Skeletal muscle satellite cell (primary cell): Measurements from ENCODE around the gene GMDS.

ENCODE experiments used
- H3K27me3 ChIP-seq: 2 replicates; pipeline ENCODE4 v1.7.0; 2013; ENCODE audit warnings: low read length; ENCODE audit not compliant: control insufficient read depth, insufficient read depth
- H3K36me3 ChIP-seq: 2 replicates; pipeline ENCODE4 v1.7.0; 2013; ENCODE audit warnings: mild to moderate bottlenecking, control low read depth, low read length; ENCODE audit not compliant: insufficient read depth
- H3K4me1 ChIP-seq: 2 replicates; pipeline ENCODE4 v1.7.0; 2013; ENCODE audit warnings: low read length; ENCODE audit not compliant: control insufficient read depth, insufficient read depth
- H3K4me2 ChIP-seq: 2 replicates; pipeline ENCODE4 v1.7.0; 2013; ENCODE audit warnings: mild to moderate bottlenecking, low read length
- H3K4me3 ChIP-seq: 2 replicates; pipeline ENCODE4 v1.7.0; 2013; ENCODE audit warnings: low read length
- H3K9ac ChIP-seq: 2 replicates; pipeline ENCODE4 v1.7.0; 2013; ENCODE audit warnings: mild to moderate bottlenecking, low read depth, low read length, moderate library complexity
- H3K9me3 ChIP-seq: replicated peaks from 2 replicates; pipeline ENCODE4 v1.7.0; 2013; ENCODE audit warnings: mild to moderate bottlenecking, control low read depth, low read length

The GMDS gene

DNA sequence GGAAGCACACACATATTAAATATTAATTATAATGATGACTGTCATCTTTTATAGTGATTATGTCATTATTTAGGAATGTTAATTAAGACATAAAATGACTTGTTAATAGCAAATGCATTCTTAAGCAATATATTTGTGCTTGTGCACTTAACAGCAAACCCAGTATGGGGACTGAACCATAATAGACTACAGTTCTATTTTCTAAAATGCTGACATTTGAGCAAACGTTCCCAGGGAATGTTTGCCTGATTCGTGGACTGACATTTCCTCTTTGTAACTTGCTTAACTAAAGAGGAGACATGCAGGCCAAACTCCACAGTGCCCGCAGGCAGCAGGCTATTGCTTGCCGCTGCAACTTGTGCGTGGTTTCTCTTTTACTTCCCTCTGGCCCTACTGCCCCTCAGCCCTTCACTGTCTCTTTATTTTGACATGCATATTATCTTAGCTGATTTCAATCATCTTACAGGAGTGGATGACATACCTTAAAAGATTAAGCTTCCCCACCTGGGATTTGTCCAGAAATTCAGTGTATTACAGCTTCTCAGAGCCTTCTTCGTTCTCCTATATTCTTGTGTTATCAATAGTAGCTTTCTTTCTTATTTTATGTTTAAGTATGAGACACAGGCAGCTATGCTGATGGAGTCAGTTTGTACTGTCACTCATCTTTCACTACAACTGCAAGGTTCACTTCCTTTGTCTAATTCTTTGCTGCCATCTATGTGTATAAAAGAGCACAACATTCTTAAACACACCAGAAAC lies 141.5 kb downstream of the GMDS start:
- no peaks in the 10 kb centered on the region for H3K9me3 ChIP-seq
- H3K4me2 ChIP-seq = no peak overlapping the region
- H3K27me3 ChIP-seq = no peaks in the 10 kb centered on the region
- no peak overlapping the region for H3K4me3 ChIP-seq
- H3K9ac ChIP-seq = no peak overlapping the region
- H3K4me1 ChIP-seq = no peaks in the 10 kb centered on the region
- H3K36me3 ChIP-seq = no peaks in the 10 kb centered on the region

DNA sequence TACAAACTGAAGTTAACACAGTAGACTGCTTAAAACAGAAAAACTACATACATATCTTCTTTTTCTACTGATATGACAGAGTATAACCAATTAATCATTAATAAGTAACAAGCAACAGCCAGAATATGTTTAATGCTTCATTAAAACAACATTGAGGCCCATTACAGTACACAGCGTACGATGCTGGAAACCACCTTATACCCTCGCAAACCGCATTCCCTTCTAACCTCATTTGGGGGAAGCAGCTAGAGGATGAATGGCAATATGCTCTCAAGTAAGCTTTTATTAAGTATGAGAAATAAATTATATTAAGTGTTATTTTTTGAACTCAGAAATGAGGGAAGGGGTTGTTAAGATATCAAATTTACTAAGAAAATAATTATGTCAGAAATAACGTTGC lies 142.4 kb downstream of the GMDS start:
- H3K27me3 ChIP-seq = no peaks in the 10 kb centered on the region
- no peak overlapping the region for H3K4me2 ChIP-seq
- H3K4me3 ChIP-seq = no peak overlapping the region
- no peak overlapping the region for H3K9ac ChIP-seq
- no peaks in the 10 kb centered on the region for H3K36me3 ChIP-seq
- H3K4me1 ChIP-seq = no peaks in the 10 kb centered on the region
- H3K9me3 ChIP-seq = no peaks in the 10 kb centered on the region

DNA sequence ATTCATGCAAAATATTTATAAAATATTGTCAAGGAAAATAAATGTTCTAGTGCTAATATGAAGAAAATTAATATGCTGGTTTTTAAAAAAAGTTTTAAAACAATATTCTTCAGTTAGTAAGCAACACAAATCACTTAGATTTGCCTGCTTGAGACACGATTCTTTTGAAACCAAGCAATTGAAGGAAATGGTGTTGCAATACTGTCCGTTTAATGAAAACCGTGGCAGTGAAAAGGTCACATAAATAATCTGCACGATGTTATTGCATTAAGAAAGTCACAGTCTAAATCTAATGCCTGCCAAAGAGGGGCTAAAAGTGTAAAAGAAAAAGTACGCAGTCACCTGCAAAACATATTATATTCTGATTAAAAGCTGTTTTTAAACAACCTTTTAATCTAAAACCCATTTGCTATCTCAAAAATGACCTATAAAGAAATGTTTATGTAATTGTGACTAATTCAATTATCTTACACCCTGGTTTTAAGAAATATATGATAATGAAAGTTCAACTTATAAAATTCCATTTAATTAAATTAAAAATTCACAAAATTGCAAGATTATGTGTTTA lies 143.0 kb downstream of the GMDS start:
- Histone ChIP-seq H3K4me2 (no peak overlapping the region), H3K4me1 (no peaks in the 10 kb centered on the region), H3K9ac (no peak overlapping the region), H3K36me3 (no peaks in the 10 kb centered on the region), H3K4me3 (no peak overlapping the region), H3K27me3 (no peaks in the 10 kb centered on the region), H3K9me3 (no peaks in the 10 kb centered on the region)

DNA sequence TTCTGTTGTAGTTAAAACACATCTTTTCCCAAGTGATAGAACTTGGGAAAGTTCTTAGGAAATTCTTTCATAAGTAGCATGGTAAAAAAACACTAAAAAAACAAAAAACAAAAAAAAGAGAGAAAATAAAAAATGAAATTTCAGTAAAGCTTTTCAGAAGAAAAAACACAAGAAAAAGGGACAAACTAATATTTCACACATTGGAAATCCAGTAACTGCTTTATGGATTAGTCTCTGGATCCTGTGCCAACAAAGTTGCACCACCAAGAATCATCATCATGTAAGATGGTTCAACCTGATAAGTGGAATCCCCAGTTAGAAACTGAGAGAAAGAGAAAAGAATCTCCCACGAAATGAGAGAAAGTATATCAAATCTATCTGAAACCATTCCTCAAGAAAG lies 144.2 kb downstream of the GMDS start:
- no peak overlapping the region for H3K4me3 ChIP-seq
- H3K4me2 ChIP-seq = no peak overlapping the region
- no peaks in the 10 kb centered on the region for H3K9me3 ChIP-seq

DNA sequence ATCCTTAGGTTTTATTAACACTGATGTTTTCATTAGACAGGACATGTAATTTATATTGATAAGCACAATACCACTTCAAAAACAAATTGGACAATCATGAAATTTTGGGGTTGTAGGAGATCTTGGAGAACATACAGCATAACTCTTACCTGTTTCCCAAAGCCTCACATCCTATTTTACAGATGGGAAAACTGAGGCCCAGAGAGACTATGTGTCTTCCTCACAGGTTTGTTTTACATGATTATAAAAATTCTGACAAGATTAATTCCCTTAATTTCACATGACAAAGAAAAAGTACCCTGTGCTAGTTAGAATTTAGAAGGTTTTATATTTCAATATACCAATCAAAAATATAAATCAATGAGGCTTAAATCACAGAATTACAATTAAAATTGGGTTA lies 145.5 kb downstream of the GMDS start:
- Histone ChIP-seq H3K9ac (no peak overlapping the region), H3K27me3 (no peaks in the 10 kb centered on the region), H3K9me3 (no peaks in the 10 kb centered on the region)

More for the DNA sequence above, 144.2 kb downstream of the GMDS start:
- Histone ChIP-seq H3K27me3 (no peaks in the 10 kb centered on the region), H3K4me1 (no peaks in the 10 kb centered on the region), H3K9ac (no peak overlapping the region), H3K36me3 (no peaks in the 10 kb centered on the region)

DNA sequence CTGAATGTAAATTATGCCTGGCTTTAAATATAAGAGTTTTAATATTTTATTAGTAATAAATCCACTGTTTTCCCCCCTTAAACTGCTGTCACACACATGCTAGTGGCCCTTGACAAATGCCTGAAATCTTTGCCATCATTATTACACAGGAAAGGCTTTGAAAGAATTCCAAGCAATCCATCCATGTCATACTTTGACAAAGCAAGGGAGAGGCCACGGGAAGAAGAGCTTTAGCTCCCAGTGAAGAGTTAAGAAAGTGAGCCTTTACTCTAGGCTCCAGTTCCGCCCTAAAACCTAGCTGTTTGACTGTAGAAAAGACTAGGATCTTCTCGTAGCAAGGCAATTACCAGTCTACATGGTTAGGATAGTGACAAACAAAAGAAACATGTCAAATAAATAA lies 147.9 kb downstream of the GMDS start:
- no peak overlapping the region for H3K4me2 ChIP-seq
- H3K27me3 ChIP-seq = no peaks in the 10 kb centered on the region
- no peak overlapping the region for H3K9ac ChIP-seq
- H3K4me1 ChIP-seq = no peaks in the 10 kb centered on the region
- H3K4me3 ChIP-seq = no peak overlapping the region
- H3K9me3 ChIP-seq = no peaks in the 10 kb centered on the region
- H3K36me3 ChIP-seq = no peaks in the 10 kb centered on the region

More for the DNA sequence above, 145.5 kb downstream of the GMDS start:
- Histone ChIP-seq H3K4me2 (no peak overlapping the region), H3K36me3 (no peaks in the 10 kb centered on the region), H3K4me3 (no peak overlapping the region), H3K4me1 (no peaks in the 10 kb centered on the region)

DNA sequence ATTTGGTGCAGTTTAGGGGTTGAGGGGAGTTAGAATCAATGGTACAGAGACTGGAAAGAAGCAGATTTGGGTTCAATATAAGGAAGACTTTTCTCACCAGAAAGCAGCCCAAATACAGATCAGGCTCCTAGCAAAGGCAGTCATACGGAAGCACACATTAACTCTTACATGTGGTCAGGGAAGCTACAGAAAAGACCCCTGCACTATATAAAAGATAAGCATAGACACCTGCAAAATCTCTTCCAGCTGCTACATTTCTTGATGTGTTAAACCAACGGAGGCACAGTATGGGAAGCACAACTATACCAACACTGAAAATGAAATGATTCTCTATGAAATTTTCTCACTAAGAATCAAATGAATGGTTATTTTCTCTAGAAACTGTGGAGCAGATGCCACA lies 150.8 kb downstream of the GMDS start:
- H3K4me2 ChIP-seq = no peak overlapping the region
- no peak overlapping the region for H3K4me3 ChIP-seq
- no peaks in the 10 kb centered on the region for H3K27me3 ChIP-seq
- H3K9me3 ChIP-seq = no peaks in the 10 kb centered on the region
- H3K36me3 ChIP-seq = no peaks in the 10 kb centered on the region
- no peaks in the 10 kb centered on the region for H3K4me1 ChIP-seq
- H3K9ac ChIP-seq = no peak overlapping the region

DNA sequence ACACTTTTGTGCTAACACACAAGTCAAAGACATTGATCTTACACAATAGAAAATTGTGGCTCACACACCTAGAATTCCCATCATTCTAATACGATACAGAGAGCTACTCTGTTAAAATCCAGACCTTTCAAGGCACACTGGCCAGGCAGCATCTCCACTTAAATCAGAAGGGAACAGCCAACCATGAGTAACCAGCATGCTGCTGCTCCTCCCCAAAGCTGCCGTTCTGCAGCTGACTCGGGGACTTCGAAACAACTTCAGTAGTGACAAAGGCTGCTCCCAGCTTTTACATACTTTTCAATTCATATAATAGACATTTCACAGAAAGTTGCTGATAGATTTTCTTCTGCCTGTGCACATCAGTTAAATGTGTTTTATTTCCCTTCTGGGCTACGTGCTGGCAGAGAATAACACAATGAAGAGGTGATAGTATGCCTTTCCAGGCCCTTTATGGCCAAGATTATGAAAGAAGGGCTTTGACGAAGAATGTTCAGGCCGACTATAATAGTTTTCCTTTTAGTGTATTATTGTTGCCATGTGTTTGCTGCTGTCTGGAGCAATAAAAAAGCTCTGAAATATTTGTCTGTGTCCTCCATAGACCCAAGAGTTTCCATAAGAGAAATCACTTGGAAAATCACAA lies 159.0 kb downstream of the GMDS start:
- H3K4me3 ChIP-seq = no peak overlapping the region
- H3K9ac ChIP-seq = no peak overlapping the region
- no peak overlapping the region for H3K4me2 ChIP-seq
- H3K4me1 ChIP-seq = no peaks in the 10 kb centered on the region
- H3K36me3 ChIP-seq = no peaks in the 10 kb centered on the region
- no peaks in the 10 kb centered on the region for H3K27me3 ChIP-seq
- H3K9me3 ChIP-seq = no peaks in the 10 kb centered on the region

DNA sequence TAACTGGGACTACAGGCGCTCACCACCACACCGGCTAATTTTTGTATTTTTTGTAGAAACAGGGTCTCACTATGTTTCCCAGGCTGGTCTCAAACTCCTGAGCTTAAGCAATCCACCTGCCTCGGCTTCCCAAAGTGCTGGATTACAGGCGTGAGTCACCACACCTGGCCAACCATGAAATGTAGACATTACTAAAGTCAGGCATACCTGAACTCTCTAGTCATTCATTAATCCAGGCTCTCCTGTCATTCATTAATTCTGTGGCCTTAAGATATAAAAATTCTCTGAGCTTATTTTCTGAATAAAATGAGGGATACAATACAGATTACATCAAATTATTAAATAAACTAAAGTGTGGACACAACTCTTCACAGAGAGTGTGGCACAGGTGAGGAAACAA lies 159.7 kb downstream of the GMDS start:
- Histone ChIP-seq H3K9ac (no peak overlapping the region), H3K4me2 (no peak overlapping the region), H3K36me3 (no peaks in the 10 kb centered on the region), H3K9me3 (no peaks in the 10 kb centered on the region), H3K27me3 (no peaks in the 10 kb centered on the region), H3K4me3 (no peak overlapping the region), H3K4me1 (no peaks in the 10 kb centered on the region)

DNA sequence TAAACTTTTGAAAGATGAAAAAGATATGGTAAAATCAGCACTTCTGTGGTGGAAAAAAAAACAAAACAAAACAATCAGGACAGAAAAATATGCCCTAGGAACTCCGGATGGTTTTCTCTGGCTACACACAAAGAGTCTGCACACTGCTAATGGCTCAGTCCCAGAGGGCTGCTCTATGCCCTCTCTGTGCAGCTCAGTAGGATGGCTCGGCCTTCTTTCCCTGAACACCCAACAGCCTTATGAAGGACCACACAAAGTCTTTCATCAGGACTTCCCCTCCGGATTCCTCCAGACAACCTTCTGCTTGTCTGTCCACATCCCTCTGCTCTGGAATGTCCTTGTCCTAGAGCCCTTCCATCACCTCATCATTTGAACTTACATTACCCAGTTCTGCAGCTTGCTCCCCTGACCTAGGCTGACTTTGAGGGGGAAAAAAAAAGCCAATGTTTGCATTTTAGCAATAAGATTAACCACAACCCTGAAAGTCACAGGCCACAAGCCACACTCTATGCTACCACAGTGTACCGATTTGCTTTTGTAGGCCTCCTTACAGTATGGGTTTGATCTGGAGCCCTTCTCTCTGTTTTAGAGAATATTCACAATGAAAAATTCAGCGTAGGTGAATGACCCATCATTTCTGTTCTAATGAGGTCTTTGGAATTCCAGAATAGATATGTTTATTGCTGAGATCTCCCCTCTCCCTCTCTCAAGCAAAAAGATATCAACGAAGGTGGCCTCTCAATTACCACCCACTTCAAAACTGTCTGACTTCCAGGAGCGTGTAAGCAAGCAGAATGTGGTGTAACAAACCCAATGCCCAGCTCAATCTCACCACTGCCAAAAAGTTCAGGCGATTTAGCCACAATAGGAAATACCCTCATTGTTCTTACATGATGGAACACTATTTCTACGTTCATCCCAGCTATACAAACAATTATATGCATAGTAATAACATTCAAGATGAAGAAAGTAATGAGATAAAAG lies 164.0 kb downstream of the GMDS start:
- H3K9me3 ChIP-seq = no peaks in the 10 kb centered on the region
- H3K9ac ChIP-seq = no peak overlapping the region
- H3K4me1 ChIP-seq = no peaks in the 10 kb centered on the region
- H3K27me3 ChIP-seq = no peaks in the 10 kb centered on the region
- H3K4me3 ChIP-seq = no peak overlapping the region
- no peak overlapping the region for H3K4me2 ChIP-seq
- H3K36me3 ChIP-seq = no peaks in the 10 kb centered on the region

DNA sequence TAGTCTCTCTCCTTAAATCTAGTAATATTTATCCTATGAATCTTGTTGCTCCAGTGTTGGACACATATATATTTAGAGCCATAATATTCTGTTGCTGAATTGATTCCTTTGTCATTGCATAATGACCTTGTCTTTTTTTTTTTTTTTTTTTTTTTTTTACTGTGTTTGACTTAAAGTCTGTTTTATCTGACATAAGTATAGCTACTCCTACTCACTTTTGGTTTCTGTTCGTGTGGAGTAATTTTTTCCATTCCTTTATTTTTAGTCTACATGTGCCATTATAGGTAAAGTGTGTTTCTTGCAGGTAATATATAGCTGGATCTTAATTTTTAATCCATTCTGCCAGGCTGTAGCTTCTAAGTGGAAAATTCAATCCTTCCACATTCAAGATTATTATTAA lies 166.5 kb downstream of the GMDS start:
- Histone ChIP-seq H3K27me3 (no peaks in the 10 kb centered on the region), H3K4me3 (no peak overlapping the region), H3K4me1 (no peaks in the 10 kb centered on the region), H3K9ac (no peak overlapping the region), H3K9me3 (no peaks in the 10 kb centered on the region), H3K36me3 (no peaks in the 10 kb centered on the region), H3K4me2 (no peak overlapping the region)
